ENCODE data around the gene PDE4D. TPM values are rescaled to one million over a fixed set of nuclear protein-coding genes. Genes with fewer than 3 reads are reported as not detected.

The PDE4D gene
- total RNA-seq, 1 experiment from 2014 or later, result 2.1 TPM

DNA sequence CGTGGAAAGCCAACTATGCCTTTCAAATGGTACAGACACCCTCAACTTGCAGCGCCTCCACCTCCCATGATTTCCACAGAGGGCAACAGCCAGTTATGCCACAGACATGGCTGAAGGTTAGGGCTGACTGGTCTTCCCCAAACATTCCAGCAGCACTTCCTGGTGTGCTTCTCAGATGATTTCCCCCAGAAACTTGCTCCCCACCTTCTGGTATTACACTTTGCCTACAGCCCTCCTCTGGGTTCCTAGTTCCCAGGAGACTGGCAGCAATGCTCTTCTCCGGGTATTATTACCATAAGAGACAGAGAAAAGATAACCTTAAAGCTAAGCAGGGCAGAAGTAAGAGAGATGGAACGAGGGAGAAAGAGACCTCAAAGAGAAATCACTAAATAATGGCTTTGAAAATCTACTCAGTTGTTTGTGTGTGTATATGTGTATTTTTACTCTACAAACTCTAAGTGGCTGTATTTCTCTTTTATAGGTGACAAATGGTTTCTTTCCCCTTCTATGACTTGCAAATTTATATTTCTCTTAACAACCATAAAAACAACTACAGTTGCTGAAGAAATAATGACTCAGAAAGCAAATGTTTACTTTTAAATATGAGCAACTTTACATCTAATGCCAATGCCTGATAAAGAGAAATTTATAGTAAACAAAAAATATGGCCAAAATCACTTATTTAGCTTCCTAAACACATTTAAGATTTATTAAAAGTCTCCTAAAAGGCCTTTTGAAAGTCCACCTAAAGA is 133.8 kb downstream of the PDE4D start:
- no peak overlapping the region for H3K18ac ChIP-seq (ENCODE audit: insufficient read length, low read depth, low read length)
- Mint-ChIP-seq H3K27me3 (ENCODE audit: low read depth) (no peaks in the 10 kb centered on the region), H3K9me3 (no peaks in the 10 kb centered on the region), H3K36me3 (ENCODE audit: insufficient read depth in 1 of 3, low read depth in 3 of 3) (no peaks in the 10 kb centered on the region), H3K4me1 (peaks cover 4 to 7% of the 10 kb centered on the region in 2 experiments; a peak in 2 of 4 replicates), H3K27ac (0 out of 7 replicates have a peak overlapping the region, but pooled peaks of 1 of the 3 experiments have one; percentile 26), H3K4me3 (no peak overlapping the region)
- H3K4me2 ChIP-seq (ENCODE audit: insufficient read depth, insufficient read length, low read length), result no peak overlapping the region
- H2BK120ac ChIP-seq (ENCODE audit: low read depth, low read length, poor library complexity, severe bottlenecking), result no peak overlapping the region
- H2BK5ac ChIP-seq (ENCODE audit: insufficient read length, low read length), result no peak overlapping the region
- no peak overlapping the region for H4K8ac ChIP-seq (replicated peaks; ENCODE audit: insufficient read length, low read depth, low read length)
- H3K79me1 ChIP-seq (ENCODE audit: insufficient read depth, low read depth, low read length, poor library complexity, severe bottlenecking), result no peaks in the 10 kb centered on the region
- TF ChIP-seq, protein P1, sequence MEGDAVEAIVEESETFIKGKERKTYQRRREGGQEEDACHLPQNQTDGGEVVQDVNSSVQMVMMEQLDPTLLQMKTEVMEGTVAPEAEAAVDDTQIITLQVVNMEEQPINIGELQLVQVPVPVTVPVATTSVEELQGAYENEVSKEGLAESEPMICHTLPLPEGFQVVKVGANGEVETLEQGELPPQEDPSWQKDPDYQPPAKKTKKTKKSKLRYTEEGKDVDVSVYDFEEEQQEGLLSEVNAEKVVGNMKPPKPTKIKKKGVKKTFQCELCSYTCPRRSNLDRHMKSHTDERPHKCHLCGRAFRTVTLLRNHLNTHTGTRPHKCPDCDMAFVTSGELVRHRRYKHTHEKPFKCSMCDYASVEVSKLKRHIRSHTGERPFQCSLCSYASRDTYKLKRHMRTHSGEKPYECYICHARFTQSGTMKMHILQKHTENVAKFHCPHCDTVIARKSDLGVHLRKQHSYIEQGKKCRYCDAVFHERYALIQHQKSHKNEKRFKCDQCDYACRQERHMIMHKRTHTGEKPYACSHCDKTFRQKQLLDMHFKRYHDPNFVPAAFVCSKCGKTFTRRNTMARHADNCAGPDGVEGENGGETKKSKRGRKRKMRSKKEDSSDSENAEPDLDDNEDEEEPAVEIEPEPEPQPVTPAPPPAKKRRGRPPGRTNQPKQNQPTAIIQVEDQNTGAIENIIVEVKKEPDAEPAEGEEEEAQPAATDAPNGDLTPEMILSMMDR (conservative IDR thresholded peaks at IDR 0.05), result no peak
- no peak overlapping the region for H3K9ac ChIP-seq (ENCODE audit: extremely low read depth, insufficient read length, low read length)
- no peaks in the 10 kb centered on the region for H3K23me2 ChIP-seq (ENCODE audit: insufficient read length, low read depth, low read length, poor library complexity, severe bottlenecking)
- H3K79me2 ChIP-seq (ENCODE audit: insufficient read depth, low read length), result no peaks in the 10 kb centered on the region
- WGBS (ENCODE audit: extremely low coverage, insufficient read length, low lambda C conversion rate), result no CpG with 5 or more reads among the region's 4 CpGs
- no peak overlapping the region for H3K27ac ChIP-seq (ENCODE audit: insufficient read length, low read depth, low read length)
- H2AFZ ChIP-seq (ENCODE audit: low read length), result no peak overlapping the region
- no peaks in the 10 kb centered on the region for H3K9me3 ChIP-seq (ENCODE audit: control insufficient read depth, low read depth, low read length)
- H3K4ac ChIP-seq (ENCODE audit: low read depth, low read length), result no peak overlapping the region
- H3K23ac ChIP-seq (ENCODE audit: insufficient read length, low read depth, low read length), result no peak overlapping the region
- H2BK15ac ChIP-seq (ENCODE audit: low read depth, low read length), result no peak overlapping the region
- no peak overlapping the region for H2BK20ac ChIP-seq (ENCODE audit: low read depth, low read length, poor library complexity, severe bottlenecking)
- H3K56ac ChIP-seq (ENCODE audit: insufficient read length, low read depth, low read length), result no peak overlapping the region
- no peak overlapping the region for H2AK5ac ChIP-seq (ENCODE audit: insufficient read length, low read length)
- no peaks in the 10 kb centered on the region for H3K27me3 ChIP-seq (ENCODE audit: insufficient read depth, low read length)
- no peaks in the 10 kb centered on the region for H3K4me1 ChIP-seq (ENCODE audit: insufficient read depth, low read length)
- no peak overlapping the region for H2BK12ac ChIP-seq (ENCODE audit: insufficient read length, low read depth, low read length)
- no peaks in the 10 kb centered on the region for H4K20me1 ChIP-seq (ENCODE audit: control insufficient read depth, insufficient read depth, insufficient read length)
- no peak overlapping the region for H3T11ph ChIP-seq (ENCODE audit: low read length)
- no peak overlapping the region for H4K5ac ChIP-seq (ENCODE audit: insufficient read length, low read depth, low read length)
- no peak for DNase-seq
- H3K14ac ChIP-seq (ENCODE audit: insufficient read depth, low read length), result no peak overlapping the region
- no peak overlapping the region for H4K91ac ChIP-seq (ENCODE audit: insufficient read length, low read depth, low read length)
